T-cell (primary cell): Measurements from ENCODE around the gene RUNX2. TPM values are rescaled to one million over a fixed set of nuclear protein-coding genes. Genes with fewer than 3 reads are reported as not detected.

Source experiments
- ATAC-seq, 4 experiments: fragments of 200-7000 bp in 3 of 4; fragments of 150-1000 bp in 1 of 4; cut with Tn5 transposase; replicated peaks in 1 of 4; 1 replicate in 3 of 4; 2 replicates in 1 of 4; pipeline ENCODE4 v1.10.0; 2021; ENCODE audit warnings: moderate library complexity in 3 of 4, mild to moderate bottlenecking in 2 of 4, moderate number of reproducible peaks in 1 of 4
- CTCF ChIA-PET, 2 donors: fragments of 300-600 bp; sonication (Branson Sonifier 250); formaldehyde crosslinking; loops; one replicate each; lab custom pipeline; 2022; ENCODE audit warnings: antibody characterized with exemption in 2 of 2; lab: Charles Lee
- POLR2A ChIA-PET, 2 donors: fragments of 300-600 bp; sonication (Branson Sonifier 250); formaldehyde crosslinking; loops; one replicate each; lab custom pipeline; 2022; ENCODE audit warnings: antibody characterized with exemption in 2 of 2; lab: Charles Lee
- DNase-seq, 35 experiments: peaks; one replicate each; pipeline versions ENCODE4 v3.0.0 to v3.0.0-alpha.2; 2013 to 2023
- H3K27ac ChIP-seq: one replicate; pipeline ENCODE4 v1.5.1; 2013; ENCODE audit warnings: low read length
- H3K27me3 ChIP-seq, 2 experiments: replicated peaks in 1 of 2; 1 replicate in 1 of 2; 2 replicates in 1 of 2; pipeline versions ENCODE4 v1.6.1 to v1.7.0; 2013; ENCODE audit warnings: low read length in 1 of 2, mixed read lengths in 1 of 2; ENCODE audit not compliant: control insufficient read depth in 2 of 2, insufficient read depth in 2 of 2; ENCODE audit errors: extremely low read depth in 1 of 2
- H3K36me3 ChIP-seq, 2 donors: 1 replicate in 1 of 2; 2 replicates in 1 of 2; pipeline versions ENCODE4 v1.6.1 to v1.7.0; 2013; ENCODE audit warnings: low read length in 1 of 2; ENCODE audit not compliant: control insufficient read depth in 2 of 2, insufficient read depth in 1 of 2; ENCODE audit errors: extremely low read depth in 1 of 2
- H3K4me1 ChIP-seq, 2 experiments: 1 replicate in 1 of 2; 2 replicates in 1 of 2; pipeline versions ENCODE4 v1.6.1 to v1.7.0; 2013; ENCODE audit warnings: low read length in 2 of 2, mixed read lengths in 1 of 2; ENCODE audit not compliant: insufficient read depth in 2 of 2, control insufficient read depth in 1 of 2; ENCODE audit errors: extremely low read depth in 1 of 2
- H3K4me3 ChIP-seq, 2 donors: 1 replicate in 1 of 2; 2 replicates in 1 of 2; pipeline versions ENCODE4 v1.5.1 to v1.7.0; 2013; ENCODE audit warnings: mild to moderate bottlenecking in 2 of 2, low read length in 1 of 2, moderate library complexity in 1 of 2; ENCODE audit not compliant: control insufficient read depth in 1 of 2; ENCODE audit errors: extremely low read depth in 1 of 2
- H3K9me3 ChIP-seq: 2 replicates; pipeline ENCODE4 v1.7.0; 2013
- H3K27ac Mint-ChIP-seq, 2 donors: one replicate each; pipeline ENCODE4 v1.8.0; 2020 to 2021; ENCODE audit warnings: mild to moderate bottlenecking in 2 of 2, mixed read lengths in 2 of 2
- H3K27me3 Mint-ChIP-seq, 2 donors: one replicate each; pipeline ENCODE4 v1.8.0; 2021 to 2022; ENCODE audit warnings: mixed read lengths in 2 of 2
- H3K36me3 Mint-ChIP-seq: one replicate; pipeline ENCODE4 v1.8.0; 2021; ENCODE audit warnings: mixed read lengths
- H3K4me1 Mint-ChIP-seq, 3 donors: one replicate each; pipeline ENCODE4 v1.8.0; 2020 to 2022; ENCODE audit warnings: mixed read lengths in 3 of 3, mild to moderate bottlenecking in 1 of 3
- H3K4me3 Mint-ChIP-seq, 3 donors: one replicate each; pipeline ENCODE4 v1.8.0; 2020 to 2022; ENCODE audit warnings: mild to moderate bottlenecking in 3 of 3, mixed read lengths in 3 of 3, moderate library complexity in 3 of 3
- H3K9me3 Mint-ChIP-seq, 3 donors: one replicate each; pipeline ENCODE4 v1.8.0; 2020 to 2022; ENCODE audit warnings: mixed read lengths in 3 of 3
- WGBS: methylation state at CpG from one replicate; pipeline ENCODE4 v1.1.5; 2013; ENCODE audit warnings: missing lambda C conversion rate; ENCODE audit not compliant: insufficient coverage; 5-methylcytosine and 5-hydroxymethylcytosine counted together
- total RNA-seq, 35 experiments: library from RNA in 6 of 35; stranded (reverse) in 6 of 35; fragments of 120-200 nt in 1 of 35; gene quantifications; one replicate each; pipeline versions ENCODE4 v1.2.1 to v1.2.4 and lab custom pipeline; 2013 to 2026

Gene RUNX2
- total RNA-seq, 5 donors from 2014 or later (not counting 1 experiment from before 2014, with no cell fraction given): 14.4 to 31.8 (median 22.4) TPM

GRCh38 chr6:45365036-45365435 lies 36.9 kb downstream of the RUNX2 start:
- Mint-ChIP-seq H3K9me3 (no peaks in the 10 kb centered on the region), H3K4me1 (peaks cover 0 to 9% (median 8%) of the 10 kb centered on the region in 3 donors), H3K36me3 (peaks cover 11% of the 10 kb centered on the region), H3K4me3 (no peak overlapping the region), H3K27me3 (no peaks in the 10 kb centered on the region), H3K27ac (no peak overlapping the region)
- no peak overlapping the region for H3K27ac ChIP-seq
- ATAC-seq (no peak), DNase-seq (no peak)
- H3K9me3 ChIP-seq: no peaks in the 10 kb centered on the region
- CTCF ChIA-PET: interaction anchor here in 1 of 2 donors (0.6 kb wide), 1 partner anchor 54 kb away, joined by 3 read pairs; no protein-coding TSS in a partner anchor
- H3K36me3 ChIP-seq: no peaks in the 10 kb centered on the region
- no peak overlapping the region for H3K4me3 ChIP-seq
- POLR2A ChIA-PET: no interaction called here
- no peaks in the 10 kb centered on the region for H3K4me1 ChIP-seq
- no peaks in the 10 kb centered on the region for H3K27me3 ChIP-seq
- no CpG with 5 or more reads among the region's 1 CpG for WGBS

- Histone ChIP-seq H3K27me3 (no peaks in the 10 kb centered on the region), H3K4me1 (no peaks in the 10 kb centered on the region), H3K27ac (no peak overlapping the region), H3K9me3 (no peaks in the 10 kb centered on the region), H3K4me3 (no peak overlapping the region), H3K36me3 (no peaks in the 10 kb centered on the region)
- ChIA-PET CTCF (no interaction called here), POLR2A (interaction anchor here in 1 of 2 donors (1.1 kb wide), 1 partner anchor 9 kb away, joined by 3 read pairs; no protein-coding TSS in a partner anchor)
- Mint-ChIP-seq H3K27ac (no peak overlapping the region), H3K4me3 (no peak overlapping the region), H3K4me1 (peaks cover 0 to 18% (median 14%) of the 10 kb centered on the region in 3 donors), H3K27me3 (no peaks in the 10 kb centered on the region), H3K9me3 (no peaks in the 10 kb centered on the region), H3K36me3 (peaks cover 13% of the 10 kb centered on the region)
- whole genome bisulfite sequencing: no CpG with 5 or more reads among the region's 1 CpG
- ATAC-seq: no peak
- no peak for DNase-seq
Measured at GRCh38 chr6:45366534-45366933, 38.4 kb downstream of the RUNX2 start.

- ChIA-PET CTCF (interaction anchor here in 1 of 2 donors (0.7 kb wide), 1 partner anchor 15 kb away, joined by 3 read pairs; no protein-coding TSS in a partner anchor), POLR2A (interaction anchor here in 1 of 2 donors (0.6 kb wide), 1 partner anchor 257 kb away, joined by 8 read pairs; no protein-coding TSS in a partner anchor)
- no peaks in the 10 kb centered on the region for H3K4me1 ChIP-seq
Measured at GRCh38 chr6:45367999-45368398, 39.9 kb downstream of the RUNX2 start.

GRCh38 chr6:45369870-45370269 lies 41.7 kb downstream of the RUNX2 start:
- no peak overlapping the region for H3K4me3 Mint-ChIP-seq
- Histone ChIP-seq H3K4me1 (no peaks in the 10 kb centered on the region), H3K27ac (no peak overlapping the region), H3K36me3 (no peaks in the 10 kb centered on the region), H3K9me3 (no peaks in the 10 kb centered on the region), H3K4me3 (no peak overlapping the region), H3K27me3 (no peaks in the 10 kb centered on the region)
- ATAC-seq (no peak), DNase-seq (no peak)
- H3K9me3 Mint-ChIP-seq: no peaks in the 10 kb centered on the region
- H3K27me3 Mint-ChIP-seq: no peaks in the 10 kb centered on the region
- ChIA-PET POLR2A (no interaction called here), CTCF (no interaction called here)
- peaks cover 0 to 14% (median 12%) of the 10 kb centered on the region in 3 donors for H3K4me1 Mint-ChIP-seq
- 100% methylated on average over 1 of the region's 1 CpG for WGBS
- H3K27ac Mint-ChIP-seq: peak overlapping the region in 1 of 2 donors; percentile 17
- peaks cover 6% of the 10 kb centered on the region for H3K36me3 Mint-ChIP-seq

More at GRCh38 chr6:45367999-45368398, 39.9 kb downstream of the RUNX2 start:
- ATAC-seq (no peak), DNase-seq (no peak)
- no peaks in the 10 kb centered on the region for H3K36me3 ChIP-seq
- H3K36me3 Mint-ChIP-seq: peaks cover 10% of the 10 kb centered on the region
- no peaks in the 10 kb centered on the region for H3K9me3 ChIP-seq
- H3K27ac Mint-ChIP-seq: no peak overlapping the region
- H3K4me3 ChIP-seq: no peak overlapping the region
- H3K4me1 Mint-ChIP-seq: peaks cover 0 to 14% (median 12%) of the 10 kb centered on the region in 3 donors
- H3K27me3 ChIP-seq: no peaks in the 10 kb centered on the region
- H3K9me3 Mint-ChIP-seq: no peaks in the 10 kb centered on the region
- H3K27ac ChIP-seq: no peak overlapping the region
- H3K4me3 Mint-ChIP-seq: no peak overlapping the region
- H3K27me3 Mint-ChIP-seq: no peaks in the 10 kb centered on the region

GRCh38 chr6:45371924-45372573 lies 43.9 kb downstream of the RUNX2 start:
- Histone ChIP-seq H3K27ac (no peak overlapping the region), H3K27me3 (no peaks in the 10 kb centered on the region), H3K4me1 (peaks cover 0 to 2% of the 10 kb centered on the region in 2 experiments), H3K4me3 (no peak overlapping the region), H3K36me3 (no peaks in the 10 kb centered on the region), H3K9me3 (no peaks in the 10 kb centered on the region)
- Mint-ChIP-seq H3K27ac (no peak overlapping the region), H3K36me3 (peaks cover 6% of the 10 kb centered on the region), H3K4me1 (peaks cover 10 to 30% (median 23%) of the 10 kb centered on the region in 3 donors), H3K9me3 (no peaks in the 10 kb centered on the region), H3K4me3 (no peak overlapping the region), H3K27me3 (no peaks in the 10 kb centered on the region)
- POLR2A ChIA-PET: no interaction called here
- CTCF ChIA-PET: no interaction called here
- DNase-seq (no peak), ATAC-seq (no peak)
- WGBS: no CpG with 5 or more reads among the region's 3 CpGs

GRCh38 chr6:45375449-45375848 lies 47.3 kb downstream of the RUNX2 start:
- no peaks in the 10 kb centered on the region for H3K27me3 ChIP-seq
- Mint-ChIP-seq H3K4me1 (peaks cover 23 to 33% (median 29%) of the 10 kb centered on the region in 3 donors), H3K9me3 (no peaks in the 10 kb centered on the region), H3K36me3 (no peaks in the 10 kb centered on the region), H3K27ac (peak overlapping the region; percentile 14 to 64), H3K27me3 (no peaks in the 10 kb centered on the region), H3K4me3 (no peak overlapping the region)
- H3K4me3 ChIP-seq: no peak overlapping the region
- peaks cover 4 to 8% of the 10 kb centered on the region in 2 experiments for H3K4me1 ChIP-seq
- no peak overlapping the region for H3K27ac ChIP-seq
- no peak for DNase-seq
- ATAC-seq: no peak
- no peaks in the 10 kb centered on the region for H3K9me3 ChIP-seq
- ChIA-PET CTCF (interaction anchor here in 1 of 2 donors (1.0 kb wide), 1 partner anchor 339 kb away, joined by 3 read pairs; no protein-coding TSS in a partner anchor), POLR2A (no interaction called here)
- H3K36me3 ChIP-seq: no peaks in the 10 kb centered on the region
- WGBS: no CpG with 5 or more reads among the region's 3 CpGs
